Peyer's patch (tissue), 4 donors: ENCODE results near the gene SGSH. TPM values are rescaled to one million over a fixed set of nuclear protein-coding genes. Genes with fewer than 3 reads are reported as not detected.
A peak's percentile ranks its signal among the peaks of the same experiment; 100 is the strongest.

Source experiments
- DNase-seq, 3 donors: peaks; one replicate each; pipeline ENCODE4 v3.0.0-alpha.2; 2017 to 2019
- H3K27ac ChIP-seq, 4 donors: fragments of 200-600 bp; sonication (generic); one replicate each; pipeline ENCODE4 v1.5.1; 2016 to 2019
- H3K27me3 ChIP-seq, 2 donors: fragments of 200-600 bp; sonication (generic); one replicate each; pipeline ENCODE4 v1.5.1; 2019
- H3K36me3 ChIP-seq, 3 donors: fragments of 200-600 bp; sonication (generic); one replicate each; pipeline ENCODE4 v1.5.1; 2016 to 2019
- H3K4me1 ChIP-seq, 4 donors: fragments of 200-600 bp; sonication (generic); one replicate each; pipeline ENCODE4 v1.5.1; 2016 to 2019
- H3K4me3 ChIP-seq, 4 donors: fragments of 200-600 bp; sonication (generic); 1 replicate in 3 of 4; 2 replicates in 1 of 4; pipeline ENCODE4 v1.5.1; 2016 to 2019; ENCODE audit warnings: mild to moderate bottlenecking in 1 of 4
- H3K9me3 ChIP-seq, 4 donors: fragments of 200-600 bp; sonication (generic); one replicate each; pipeline ENCODE4 v1.5.1; 2016 to 2019; ENCODE audit warnings: mild to moderate bottlenecking in 1 of 4
- CTCF ChIP-seq, 6 experiments: fragments of 450-650 bp in 4 of 6; fragments of 200-600 bp in 2 of 6; sonication (generic) in 1 of 6; IDR thresholded peaks; one replicate each; pipeline ENCODE4 v1.5.1; 2017 to 2019; ENCODE audit warnings: antibody characterized with exemption in 6 of 6, mild to moderate bottlenecking in 3 of 6, moderate library complexity in 1 of 6
- POLR2A ChIP-seq, 2 donors: fragments of 450-650 bp; IDR thresholded peaks; one replicate each; pipeline ENCODE4 v1.5.1; 2017; ENCODE audit warnings: antibody characterized with exemption in 2 of 2, mild to moderate bottlenecking in 2 of 2, moderate library complexity in 2 of 2
- total RNA-seq, 4 donors: library from RNA; depleted of rRNA; stranded (reverse); fragments of >200 nt; gene quantifications; one replicate each; pipeline ENCODE4 v1.1.0, GENCODE V29; 2016

SGSH gene
- total RNA-seq, 4 donors from 2014 or later, result 37.8 to 114 (median 60.6) TPM

GRCh38 chr17:80219763-80220053 lies 425 bp downstream of the SGSH start:
- H3K9me3 ChIP-seq, result no peaks in the 10 kb centered on the region
- peak overlapping the region; percentile 78 to 95 (median 83) for H3K4me3 ChIP-seq
- DNase-seq, result no peak
- peaks cover 0 to 24% (median 6%) of the 10 kb centered on the region in 4 donors for H3K4me1 ChIP-seq
- peaks cover 0 to 30% (median 0%) of the 10 kb centered on the region in 3 donors for H3K36me3 ChIP-seq
- H3K27me3 ChIP-seq, result no peaks in the 10 kb centered on the region
- H3K27ac ChIP-seq, result peak overlapping the region; percentile 84 to 87 (median 86)
- TF ChIP-seq POLR2A (IDR thresholded peaks at IDR 0.05) (no peak), CTCF (IDR thresholded peaks at IDR 0.05) (no peak)

GRCh38 chr17:80219013-80219762 lies 945 bp downstream of the SGSH start:
- Histone ChIP-seq H3K9me3 (no peaks in the 10 kb centered on the region), H3K36me3 (peaks cover 0 to 33% (median 0%) of the 10 kb centered on the region in 3 donors), H3K27ac (peak overlapping the region; percentile 84 to 87 (median 86)), H3K27me3 (no peaks in the 10 kb centered on the region), H3K4me3 (peak overlapping the region; percentile 78 to 95 (median 83)), H3K4me1 (peaks cover 0 to 24% (median 6%) of the 10 kb centered on the region in 4 donors)
- DNase-seq, result peak; percentile 76 to 95 (median 91)
- no peak for TF ChIP-seq CTCF (IDR thresholded peaks at IDR 0.05)
- no peak for TF ChIP-seq POLR2A (IDR thresholded peaks at IDR 0.05)

GRCh38 chr17:80218391-80218790 lies 1.7 kb downstream of the SGSH start:
- H3K9me3 ChIP-seq, result no peaks in the 10 kb centered on the region
- peaks cover 0 to 41% (median 0%) of the 10 kb centered on the region in 3 donors for H3K36me3 ChIP-seq
- H3K27me3 ChIP-seq, result no peaks in the 10 kb centered on the region
- TF ChIP-seq POLR2A (IDR thresholded peaks at IDR 0.05) (no peak), CTCF (IDR thresholded peaks at IDR 0.05) (no peak)
- no peak for DNase-seq
- H3K4me3 ChIP-seq, result no peak overlapping the region
- H3K4me1 ChIP-seq, result peaks cover 0 to 24% (median 6%) of the 10 kb centered on the region in 4 donors
- no peak overlapping the region for H3K27ac ChIP-seq

GRCh38 chr17:80217703-80218362 lies 2.3 kb downstream of the SGSH start:
- Histone ChIP-seq H3K36me3 (peaks cover 0 to 44% (median 0%) of the 10 kb centered on the region in 3 donors), H3K9me3 (no peaks in the 10 kb centered on the region), H3K4me1 (peaks cover 0 to 24% (median 6%) of the 10 kb centered on the region in 4 donors), H3K27ac (no peak overlapping the region), H3K4me3 (no peak overlapping the region), H3K27me3 (no peaks in the 10 kb centered on the region)
- DNase-seq, result peak in 1 of 3 donors; percentile 52
- TF ChIP-seq CTCF (IDR thresholded peaks at IDR 0.05) (no peak), POLR2A (IDR thresholded peaks at IDR 0.05) (no peak)

- TF ChIP-seq CTCF (IDR thresholded peaks at IDR 0.05), result no peak
- TF ChIP-seq POLR2A (IDR thresholded peaks at IDR 0.05), result no peak
- no peak overlapping the region for H3K27ac ChIP-seq
- H3K36me3 ChIP-seq, result peaks cover 0 to 55% (median 0%) of the 10 kb centered on the region in 3 donors
- H3K27me3 ChIP-seq, result no peaks in the 10 kb centered on the region
- DNase-seq, result no peak
- no peak overlapping the region for H3K4me3 ChIP-seq
- H3K9me3 ChIP-seq, result no peaks in the 10 kb centered on the region
- H3K4me1 ChIP-seq, result peaks cover 0 to 23% (median 6%) of the 10 kb centered on the region in 4 donors
Measured at GRCh38 chr17:80216473-80217456, 3.4 kb downstream of the SGSH start.
